ENCODE measurements around the gene GCDH.

GRCh38 chr19:12924621-12925310, 33.8 kb downstream of the GCDH start:
- TF ChIP-seq RARB (CRISPR knock-in tag; IDR thresholded peaks at IDR 0.05): no peak
- no peak for TF ChIP-seq ARNTL (CRISPR knock-in tag; IDR thresholded peaks at IDR 0.05; ENCODE audit: borderline replicate concordance, low read depth)
- TF ChIP-seq BACH2 (CRISPR knock-in tag; IDR thresholded peaks at IDR 0.05; ENCODE audit: borderline replicate concordance): no peak
- no peak for TF ChIP-seq SNAI2 (CRISPR knock-in tag; IDR thresholded peaks at IDR 0.05)
- no peak for TF ChIP-seq PATZ1 (CRISPR knock-in tag; IDR thresholded peaks at IDR 0.05; ENCODE audit: borderline replicate concordance)
- no peak for TF ChIP-seq ZFP30 (CRISPR knock-in tag; IDR thresholded peaks at IDR 0.05)
- TF ChIP-seq CSRNP3 (CRISPR knock-in tag; IDR thresholded peaks at IDR 0.05): no peak
- no peak for TF ChIP-seq GLIS3 (CRISPR knock-in tag; IDR thresholded peaks at IDR 0.05)
- no peak for TF ChIP-seq ZNF565 (CRISPR knock-in tag; conservative IDR thresholded peaks at IDR 0.05; ENCODE audit: low read depth)
